Lower leg skin (tissue), 3 donors: ENCODE results near the gene ERC2.

Source experiments
- CTCF ChIP-seq, 3 donors: fragments of 450-650 bp; IDR thresholded peaks; one replicate each; pipeline ENCODE4 v1.5.1; 2016; ENCODE audit warnings: antibody characterized with exemption in 3 of 3, mild to moderate bottlenecking in 3 of 3, moderate library complexity in 2 of 3
- POLR2A ChIP-seq, 2 donors: fragments of 450-650 bp; IDR thresholded peaks; one replicate each; pipeline ENCODE4 v1.6.1; 2016 to 2017; ENCODE audit warnings: antibody characterized with exemption in 2 of 2, mild to moderate bottlenecking in 1 of 2, moderate library complexity in 1 of 2

GRCh38 chr3:55726501-55726775, 741.8 kb downstream of the ERC2 start:
- TF ChIP-seq CTCF (IDR thresholded peaks at IDR 0.05): no peak
- no peak for TF ChIP-seq POLR2A (IDR thresholded peaks at IDR 0.05)
